HepG2 (cell line): ENCODE data around the gene LRRC45. TPM values are rescaled to one million over a fixed set of nuclear protein-coding genes. Genes with fewer than 3 reads are reported as not detected.

Experiments
- ARNT ChIP-seq: fragments of 450-650 bp; IDR thresholded peaks from 2 replicates; pipeline ENCODE4 v1.6.1; 2017
- CENPBD1 ChIP-seq: sonication (generic); formaldehyde crosslinking; IDR thresholded peaks from 2 replicates; pipeline ENCODE4 v1.8.0; 2022; ENCODE audit warnings: missing genetic modification reagents, low read depth, mild to moderate bottlenecking, borderline replicate concordance
- CERS6 ChIP-seq: sonication (generic); formaldehyde crosslinking; IDR thresholded peaks from 2 replicates; pipeline ENCODE4 v1.5.0; 2020; ENCODE audit warnings: missing genetic modification reagents
- DR1 ChIP-seq: sonication (generic); formaldehyde crosslinking; IDR thresholded peaks from 2 replicates; pipeline ENCODE4 v1.8.0; 2021; ENCODE audit warnings: mild to moderate bottlenecking, missing genetic modification reagents, inconsistent platforms
- FOXP1 ChIP-seq, 2 experiments: fragments of 450-650 bp in 1 of 2; IDR thresholded peaks; 2 replicates each; pipeline ENCODE4 v1.6.1; 2017 to 2018; ENCODE audit warnings: antibody characterized with exemption in 1 of 2
- HCFC1 ChIP-seq: fragments of 150-350 bp; IDR thresholded peaks from 2 replicates; pipeline ENCODE4 v1.6.1; 2014; ENCODE audit warnings: low read depth, low read length
- HNF1B ChIP-seq: sonication (generic); formaldehyde crosslinking; IDR thresholded peaks from 2 replicates; pipeline ENCODE4 v1.5.1; 2020; ENCODE audit warnings: mild to moderate bottlenecking, moderate library complexity, missing genetic modification reagents
- LCORL ChIP-seq, 2 experiments: fragments of 450-650 bp in 1 of 2; sonication (generic) in 1 of 2; formaldehyde crosslinking in 1 of 2; IDR thresholded peaks; 2 replicates each; pipeline versions ENCODE4 v1.5.0 to v1.6.1; 2017 to 2020; ENCODE audit warnings: antibody characterized with exemption in 1 of 2, missing genetic modification reagents in 1 of 2
- NFE2L1 ChIP-seq: sonication (generic); formaldehyde crosslinking; IDR thresholded peaks from 2 replicates; pipeline ENCODE4 v1.4.0; 2020; ENCODE audit warnings: missing genetic modification reagents, mild to moderate bottlenecking, borderline replicate concordance
- PBX3 ChIP-seq: sonication (generic); formaldehyde crosslinking; IDR thresholded peaks from 2 replicates; pipeline ENCODE4 v1.8.1; 2023; ENCODE audit warnings: missing genetic modification reagents, inconsistent platforms, borderline replicate concordance
- POGK ChIP-seq: sonication (generic); formaldehyde crosslinking; conservative IDR thresholded peaks from 2 replicates; pipeline ENCODE4 v1.8.0; 2022; ENCODE audit warnings: mild to moderate bottlenecking, moderate library complexity, missing genetic modification reagents
- SATB2 ChIP-seq: sonication (generic); formaldehyde crosslinking; IDR thresholded peaks from 2 replicates; pipeline ENCODE4 v1.5.0; 2020; ENCODE audit warnings: missing genetic modification reagents
- SUZ12 ChIP-seq: fragments of 150-350 bp; IDR thresholded peaks from 2 replicates; pipeline ENCODE4 v1.6.1; 2014; ENCODE audit warnings: low read depth, low read length
- TRIM24 ChIP-seq: sonication (generic); formaldehyde crosslinking; IDR thresholded peaks from 2 replicates; pipeline ENCODE4 v1.8.0; 2022; ENCODE audit warnings: mild to moderate bottlenecking, missing genetic modification reagents
- ZBTB38 ChIP-seq: sonication (generic); formaldehyde crosslinking; IDR thresholded peaks from 2 replicates; pipeline ENCODE4 v1.5.1; 2020; ENCODE audit warnings: mild to moderate bottlenecking, missing genetic modification reagents
- ZNF18 ChIP-seq: sonication (generic); formaldehyde crosslinking; IDR thresholded peaks from 2 replicates; pipeline ENCODE4 v1.8.0; 2022; ENCODE audit warnings: mild to moderate bottlenecking, missing genetic modification reagents; ENCODE audit not compliant: insufficient replicate concordance
- ZNF180 ChIP-seq: sonication (generic); formaldehyde crosslinking; IDR thresholded peaks from 2 replicates; pipeline ENCODE4 v1.4.0; 2020; ENCODE audit warnings: low read depth, missing genetic modification reagents, borderline replicate concordance
- ZNF24 ChIP-seq: fragments of 450-650 bp; IDR thresholded peaks from 2 replicates; pipeline ENCODE4 v1.6.1; 2017; ENCODE audit warnings: antibody characterized with exemption, mild to moderate bottlenecking
- ZNF264 ChIP-seq: sonication (generic); formaldehyde crosslinking; IDR thresholded peaks from 2 replicates; pipeline ENCODE4 v1.4.0; 2020; ENCODE audit warnings: missing genetic modification reagents
- ZNF563 ChIP-seq: sonication (generic); formaldehyde crosslinking; IDR thresholded peaks from 2 replicates; pipeline ENCODE4 v1.8.0; 2022; ENCODE audit warnings: mild to moderate bottlenecking, moderate library complexity, missing genetic modification reagents
- ZNF7 ChIP-seq: IDR thresholded peaks from 2 replicates; pipeline ENCODE4 v1.6.1; 2016; ENCODE audit warnings: missing biosample characterization, missing genetic modification reagents
- polyA plus RNA-seq, 8 experiments: library from polyadenylated mRNA; depleted of rRNA in 3 of 8; stranded (reverse) in 7 of 8; unstranded in 1 of 8; fragments of >200 nt; fragmentation: Illumina TruSeq in 4 of 8; extraction: Trizol in 4 of 8; gene quantifications; 2 replicates each; pipeline versions ENCODE4 v1.2.1 to v1.2.3, GENCODE V29; 2011 to 2016; ENCODE audit warnings: low read depth in 4 of 8, missing spikeins in 1 of 8, mixed read lengths in 1 of 8; ENCODE audit not compliant: insufficient read depth in 1 of 8
- total RNA-seq, 5 experiments: library from RNA; depleted of rRNA; stranded (reverse); fragments of >200 nt; fragmentation: Illumina TruSeq; extraction: Trizol; gene quantifications; 2 replicates each; pipeline ENCODE4 v1.2.3, GENCODE V29; 2016; ENCODE audit warnings: low read depth in 1 of 5

Gene LRRC45
- total and polyA plus RNA-seq, 2 of the 13 experiments (the other 11 are each of a cell fraction or from before 2014, with no cell fraction given): 11.6 to 48.1 TPM

GRCh38 chr17:82022981-82023446 is at the start of gene LRRC45 (continued):
- TF ChIP-seq CERS6 (CRISPR knock-in tag) (no peak), HNF1B (CRISPR knock-in tag) (0 out of 2 replicates have a peak, but pooled peaks have one; percentile 22), PBX3 (CRISPR knock-in tag) (no peak), LCORL (IDR thresholded peaks at IDR 0.05) (no peak), LCORL (CRISPR knock-in tag; IDR thresholded peaks at IDR 0.05) (no peak), ZNF7 (CRISPR knock-in tag) (no peak), SATB2 (CRISPR knock-in tag) (no peak), ARNT (no peak), ZNF18 (CRISPR knock-in tag) (no peak), NFE2L1 (CRISPR knock-in tag) (no peak), ZNF24 (no peak), ZNF264 (no peak), TRIM24 (CRISPR knock-in tag) (no peak), POGK (CRISPR knock-in tag) (0 out of 2 replicates have a peak, but pooled peaks have one; percentile 28), SUZ12 (peak; percentile 77), ZBTB38 (CRISPR knock-in tag) (no peak), DR1 (CRISPR knock-in tag) (no peak), HCFC1 (peak; percentile 92), CENPBD1 (no peak), ZNF180 (no peak), FOXP1 (IDR thresholded peaks at IDR 0.05) (no peak), FOXP1 (CRISPR knock-in tag; IDR thresholded peaks at IDR 0.05) (no peak; the same call in 1 of the 2 replicates), ZNF563 (CRISPR knock-in tag) (no peak)
